Astrocyte (in vitro differentiated cells and primary cell): ENCODE measurements around the gene SHROOM1. TPM values are rescaled to one million over a fixed set of nuclear protein-coding genes. Genes with fewer than 3 reads are reported as not detected.

Source experiments
- DNase-seq: peaks from one replicate; pipeline ENCODE4 v3.0.0-alpha.2; 2010; ENCODE audit warnings: low read depth
- FAIRE-seq: peaks from 2 replicates; lab custom pipeline; 2011; peaks lifted over from hg19 to GRCh38; lab: Jason Lieb, UNC
- H2AFZ ChIP-seq: 2 replicates; pipeline ENCODE4 v1.6.0; 2012; ENCODE audit warnings: low read depth, low read length, inconsistent platforms
- H3K27ac ChIP-seq: 2 replicates; pipeline ENCODE4 v1.5.1; 2011; ENCODE audit warnings: low read depth, low read length, inconsistent platforms
- H3K27me3 ChIP-seq: 2 replicates; pipeline ENCODE4 v1.6.0; 2011; ENCODE audit warnings: low read length, inconsistent platforms; ENCODE audit not compliant: insufficient read depth
- H3K36me3 ChIP-seq: 2 replicates; pipeline ENCODE4 v1.5.1; 2011; ENCODE audit warnings: low read length, inconsistent platforms; ENCODE audit not compliant: insufficient read depth
- H3K4me1 ChIP-seq: 2 replicates; pipeline ENCODE4 v1.5.1; 2011; ENCODE audit warnings: low read length, inconsistent platforms; ENCODE audit not compliant: insufficient read depth
- H3K4me2 ChIP-seq: 2 replicates; pipeline ENCODE4 v1.6.0; 2012; ENCODE audit warnings: low read length, inconsistent platforms
- H3K4me3 ChIP-seq: 2 replicates; pipeline ENCODE4 v1.5.1; 2011; ENCODE audit warnings: low read depth, mild to moderate bottlenecking, low read length, inconsistent platforms; ENCODE audit not compliant: insufficient read depth
- H3K79me2 ChIP-seq: 2 replicates; pipeline ENCODE4 v1.6.0; 2012; ENCODE audit warnings: mild to moderate bottlenecking, low read length, inconsistent platforms; ENCODE audit not compliant: insufficient read depth
- H3K9ac ChIP-seq: 2 replicates; pipeline ENCODE4 v1.6.0; 2012; ENCODE audit warnings: mild to moderate bottlenecking, low read length, inconsistent platforms
- H3K9me3 ChIP-seq: 2 replicates; pipeline ENCODE4 v1.5.1; 2012; ENCODE audit warnings: low read depth, mild to moderate bottlenecking, low read length, inconsistent platforms; ENCODE audit not compliant: insufficient read depth
- H4K20me1 ChIP-seq: 2 replicates; pipeline ENCODE4 v1.6.0; 2012; ENCODE audit warnings: low read length, inconsistent platforms; ENCODE audit not compliant: insufficient read depth
- H3K27ac Mint-ChIP-seq: one replicate; pipeline ENCODE4 v1.8.0; 2021; ENCODE audit warnings: mild to moderate bottlenecking, mixed read lengths; ENCODE audit not compliant: unreplicated experiment
- H3K27me3 Mint-ChIP-seq: one replicate; pipeline ENCODE4 v1.8.0; 2021; ENCODE audit warnings: low read depth, mixed read lengths; ENCODE audit not compliant: unreplicated experiment
- H3K36me3 Mint-ChIP-seq: one replicate; pipeline ENCODE4 v1.8.0; 2021; ENCODE audit warnings: low read depth, mixed read lengths; ENCODE audit not compliant: unreplicated experiment
- H3K4me1 Mint-ChIP-seq: one replicate; pipeline ENCODE4 v1.8.0; 2021; ENCODE audit warnings: low read depth, mixed read lengths; ENCODE audit not compliant: unreplicated experiment
- H3K4me3 Mint-ChIP-seq: one replicate; pipeline ENCODE4 v1.8.0; 2021; ENCODE audit warnings: mild to moderate bottlenecking, moderate library complexity, mixed read lengths; ENCODE audit not compliant: unreplicated experiment
- H3K9me3 Mint-ChIP-seq: one replicate; pipeline ENCODE4 v1.8.0; 2021; ENCODE audit warnings: mild to moderate bottlenecking, mixed read lengths; ENCODE audit not compliant: unreplicated experiment
- CTCF ChIP-seq: IDR thresholded peaks from 2 replicates; pipeline ENCODE4 v1.5.1; 2011; ENCODE audit warnings: low read depth, mild to moderate bottlenecking, inconsistent platforms, low read length, moderate library complexity; ENCODE audit not compliant: insufficient read depth
- EZH2 ChIP-seq: IDR thresholded peaks from 2 replicates; pipeline ENCODE4 v1.6.1; 2012; ENCODE audit warnings: mild to moderate bottlenecking, low read length, inconsistent platforms; ENCODE audit not compliant: insufficient read depth
- total RNA-seq: library from RNA; stranded (reverse); gene quantifications from 2 replicates; pipeline ENCODE4 v1.2.1, GENCODE V29; 2021

Gene SHROOM1
- total RNA-seq, 1 donor from 2014 or later = 5.0 TPM

GRCh38 chr5:132849347-132849746 is 18.9 kb upstream of the SHROOM1 start:
- Histone ChIP-seq H3K27ac (no peak overlapping the region), H3K4me3 (no peak overlapping the region), H3K4me1 (no peaks in the 10 kb centered on the region), H3K9ac (no peak overlapping the region), H3K9me3 (no peaks in the 10 kb centered on the region), H3K27me3 (no peaks in the 10 kb centered on the region), H3K36me3 (no peaks in the 10 kb centered on the region), H3K4me2 (no peak overlapping the region), H3K79me2 (no peaks in the 10 kb centered on the region), H4K20me1 (no peaks in the 10 kb centered on the region), H2AFZ (no peak overlapping the region)
- Mint-ChIP-seq H3K36me3 (no peaks in the 10 kb centered on the region), H3K9me3 (no peaks in the 10 kb centered on the region), H3K4me1 (peaks cover 11% of the 10 kb centered on the region), H3K27me3 (no peaks in the 10 kb centered on the region), H3K27ac (peak overlapping the region; percentile 36), H3K4me3 (no peak overlapping the region)
- FAIRE-seq = no peak
- no peak for DNase-seq
- no peak for TF ChIP-seq CTCF
- TF ChIP-seq EZH2 = no peak

DNA sequence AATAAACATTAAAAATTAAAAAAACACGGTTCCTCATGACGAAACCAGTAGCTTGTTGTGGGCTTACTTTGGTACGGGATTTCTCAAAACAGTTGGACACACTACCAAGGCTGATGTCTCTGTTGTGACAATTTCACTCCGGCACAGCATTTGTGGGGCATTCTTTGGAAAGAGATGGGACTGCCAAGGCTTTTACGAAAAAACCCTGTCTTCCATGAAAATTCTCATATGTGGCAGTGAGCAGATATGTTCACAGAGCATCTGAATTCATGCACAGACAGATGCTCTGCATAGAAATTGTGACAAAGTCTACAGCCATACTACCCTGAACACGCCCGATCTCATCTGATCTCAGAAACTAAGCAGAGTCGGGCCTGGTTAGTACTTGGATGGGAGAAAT is 17.8 kb upstream of the SHROOM1 start:
- Mint-ChIP-seq H3K4me1 (peaks cover 11% of the 10 kb centered on the region), H3K27me3 (no peaks in the 10 kb centered on the region), H3K9me3 (no peaks in the 10 kb centered on the region), H3K4me3 (no peak overlapping the region), H3K36me3 (no peaks in the 10 kb centered on the region), H3K27ac (no peak overlapping the region)
- DNase-seq = no peak
- H3K27me3 ChIP-seq = no peaks in the 10 kb centered on the region
- no peaks in the 10 kb centered on the region for H3K9me3 ChIP-seq
- H3K4me1 ChIP-seq = no peaks in the 10 kb centered on the region
- no peak for FAIRE-seq
- no peaks in the 10 kb centered on the region for H3K36me3 ChIP-seq
- H3K4me3 ChIP-seq = no peak overlapping the region
- no peak overlapping the region for H3K27ac ChIP-seq
- H4K20me1 ChIP-seq = no peaks in the 10 kb centered on the region
- no peak overlapping the region for H3K9ac ChIP-seq
- no peak overlapping the region for H3K4me2 ChIP-seq
- H2AFZ ChIP-seq = no peak overlapping the region
- no peak for TF ChIP-seq EZH2
- no peaks in the 10 kb centered on the region for H3K79me2 ChIP-seq

DNA sequence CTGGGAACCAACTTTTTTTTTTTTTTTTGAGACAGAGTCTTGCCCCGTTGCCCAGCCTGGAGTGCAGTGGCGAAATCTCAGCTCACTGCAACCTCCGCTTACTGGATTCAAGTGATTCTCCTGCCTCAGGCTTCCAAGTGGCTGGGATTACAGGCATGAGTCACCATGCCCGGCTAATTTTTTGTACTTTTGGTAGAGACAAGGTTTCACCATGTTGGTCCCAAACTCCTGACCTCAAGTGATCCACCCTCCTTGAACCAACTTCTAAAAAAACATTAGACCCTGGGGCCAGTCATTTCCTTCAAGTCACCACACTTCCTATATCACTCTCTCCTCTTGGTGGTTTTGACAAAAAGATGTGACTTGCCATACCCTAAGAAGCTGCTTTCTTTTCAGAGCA is 10.9 kb upstream of the SHROOM1 start:
- DNase-seq (no peak), FAIRE-seq (no peak)
- Mint-ChIP-seq H3K4me3 (no peak overlapping the region), H3K4me1 (peaks cover 14% of the 10 kb centered on the region), H3K36me3 (no peaks in the 10 kb centered on the region), H3K27me3 (no peaks in the 10 kb centered on the region), H3K9me3 (peaks cover 2% of the 10 kb centered on the region), H3K27ac (no peak overlapping the region)
- no peaks in the 10 kb centered on the region for H4K20me1 ChIP-seq
- peaks cover 14% of the 10 kb centered on the region for H3K4me1 ChIP-seq
- H3K4me3 ChIP-seq = no peak overlapping the region
- no peak overlapping the region for H3K4me2 ChIP-seq
- no peaks in the 10 kb centered on the region for H3K36me3 ChIP-seq
- H3K79me2 ChIP-seq = no peaks in the 10 kb centered on the region
- no peaks in the 10 kb centered on the region for H3K9me3 ChIP-seq
- TF ChIP-seq EZH2 (no peak), CTCF (no peak)
- no peak overlapping the region for H2AFZ ChIP-seq
- H3K27ac ChIP-seq = no peak overlapping the region
- H3K9ac ChIP-seq = no peak overlapping the region
- no peaks in the 10 kb centered on the region for H3K27me3 ChIP-seq
